HG03135 (cell line): ENCODE results near the gene TRAM2.

Experiments used
- ATAC-seq: cut with Tn5 transposase; IDR thresholded peaks from one replicate; pipeline ENCODE4 v1.9.1; 2021; ENCODE audit warnings: mild to moderate bottlenecking, moderate library complexity; ENCODE audit not compliant: unreplicated experiment

TRAM2 gene

GRCh38 chr6:52533491-52533890 is 43.4 kb downstream of the TRAM2 start:
- no peak for ATAC-seq

- ATAC-seq: no peak
These were observed 44.4 kb downstream of the TRAM2 start for GRCh38 chr6:52532457-52532856.

GRCh38 chr6:52531834-52532233 is 45.0 kb downstream of the TRAM2 start:
- ATAC-seq: no peak

GRCh38 chr6:52531396-52531795 is 45.5 kb downstream of the TRAM2 start:
- no peak for ATAC-seq

- ATAC-seq: no peak
These were observed 46.5 kb downstream of the TRAM2 start for GRCh38 chr6:52530351-52530750.

- no peak for ATAC-seq
These were observed 47.5 kb downstream of the TRAM2 start for GRCh38 chr6:52529311-52529710.

GRCh38 chr6:52527436-52527835 is 49.4 kb downstream of the TRAM2 start:
- ATAC-seq: no peak

GRCh38 chr6:52526634-52527033 is 50.2 kb downstream of the TRAM2 start:
- no peak for ATAC-seq

GRCh38 chr6:52524918-52525317 is 51.9 kb downstream of the TRAM2 start:
- no peak for ATAC-seq

GRCh38 chr6:52523378-52524142 is 53.3 kb downstream of the TRAM2 start:
- ATAC-seq: no peak

- ATAC-seq: no peak
These were observed 54.2 kb downstream of the TRAM2 start for GRCh38 chr6:52522655-52523054.

- no peak for ATAC-seq
These were observed 54.7 kb downstream of the TRAM2 start for GRCh38 chr6:52522151-52522626.

GRCh38 chr6:52519618-52520017 is 57.2 kb downstream of the TRAM2 start:
- ATAC-seq: no peak

GRCh38 chr6:52518279-52518945 is 58.4 kb downstream of the TRAM2 start:
- ATAC-seq: no peak

- peak; percentile 53 for ATAC-seq
These were observed 59.2 kb downstream of the TRAM2 start for GRCh38 chr6:52517502-52518278.

GRCh38 chr6:52516943-52517342 is 59.9 kb downstream of the TRAM2 start:
- no peak for ATAC-seq

GRCh38 chr6:52516269-52516668 is 60.6 kb downstream of the TRAM2 start:
- ATAC-seq: no peak

GRCh38 chr6:52515219-52515960 is 61.5 kb downstream of the TRAM2 start:
- ATAC-seq: no peak

GRCh38 chr6:52514514-52514913 is 62.3 kb downstream of the TRAM2 start:
- ATAC-seq: no peak

- no peak for ATAC-seq
These were observed 63.0 kb downstream of the TRAM2 start for GRCh38 chr6:52513896-52514295.

- ATAC-seq: no peak
These were observed 63.4 kb downstream of the TRAM2 start for GRCh38 chr6:52513464-52513863.
